Esophagus squamous epithelium (tissue), 4 donors: Measurements from ENCODE around the gene SNX24.
"Not testable (repeated sequence)": the region's sequence is repeated elsewhere in the genome, so short reads cannot be mapped to it uniquely, and the experiment has no call there.

ENCODE experiments used
- CTCF ChIP-seq, 6 experiments: fragments of 450-650 bp in 4 of 6; fragments of 200-600 bp in 2 of 6; sonication (generic) in 2 of 6; IDR thresholded peaks; one replicate each; pipeline ENCODE4 v1.5.1; 2016 to 2019; ENCODE audit warnings: antibody characterized with exemption in 6 of 6, mild to moderate bottlenecking in 4 of 6, moderate library complexity in 4 of 6
- POLR2A ChIP-seq, 4 donors: fragments of 450-650 bp; IDR thresholded peaks; one replicate each; pipeline ENCODE4 v1.6.1; 2017; ENCODE audit warnings: antibody characterized with exemption in 4 of 4, mild to moderate bottlenecking in 4 of 4, moderate library complexity in 3 of 4

DNA sequence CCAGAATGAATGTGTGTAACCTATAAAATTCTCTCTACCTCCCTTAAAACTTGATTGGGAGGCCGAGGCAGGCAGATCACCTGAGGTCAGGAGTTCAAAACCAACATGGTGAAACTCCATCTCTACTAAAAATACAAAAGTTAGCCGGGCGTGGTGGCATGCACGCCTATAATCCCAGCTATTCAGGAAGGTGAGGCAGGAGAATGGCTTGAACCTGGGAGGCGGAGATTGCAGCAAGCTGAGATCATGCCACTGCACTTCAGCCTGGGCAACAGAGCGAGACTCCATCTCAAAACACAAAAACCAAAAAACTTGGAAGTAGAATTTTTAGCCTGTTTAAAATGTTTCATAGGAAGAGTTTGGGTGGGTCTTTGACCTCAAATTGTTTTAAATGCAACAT, 122.6 kb downstream of the SNX24 start:
- TF ChIP-seq CTCF, POLR2A (IDR thresholded peaks at IDR 0.05): not testable (repeated sequence)
